GM12801 (cell line): ENCODE data around the gene NHP2.

Experiments
- TF ChIP-seq, protein P1 (sequence below): IDR thresholded peaks from one replicate; pipeline ENCODE4 v1.5.1; 2011; ENCODE audit warnings: control low read depth; ENCODE audit not compliant: insufficient read length; ENCODE audit errors: extremely low read depth

The NHP2 gene

DNA sequence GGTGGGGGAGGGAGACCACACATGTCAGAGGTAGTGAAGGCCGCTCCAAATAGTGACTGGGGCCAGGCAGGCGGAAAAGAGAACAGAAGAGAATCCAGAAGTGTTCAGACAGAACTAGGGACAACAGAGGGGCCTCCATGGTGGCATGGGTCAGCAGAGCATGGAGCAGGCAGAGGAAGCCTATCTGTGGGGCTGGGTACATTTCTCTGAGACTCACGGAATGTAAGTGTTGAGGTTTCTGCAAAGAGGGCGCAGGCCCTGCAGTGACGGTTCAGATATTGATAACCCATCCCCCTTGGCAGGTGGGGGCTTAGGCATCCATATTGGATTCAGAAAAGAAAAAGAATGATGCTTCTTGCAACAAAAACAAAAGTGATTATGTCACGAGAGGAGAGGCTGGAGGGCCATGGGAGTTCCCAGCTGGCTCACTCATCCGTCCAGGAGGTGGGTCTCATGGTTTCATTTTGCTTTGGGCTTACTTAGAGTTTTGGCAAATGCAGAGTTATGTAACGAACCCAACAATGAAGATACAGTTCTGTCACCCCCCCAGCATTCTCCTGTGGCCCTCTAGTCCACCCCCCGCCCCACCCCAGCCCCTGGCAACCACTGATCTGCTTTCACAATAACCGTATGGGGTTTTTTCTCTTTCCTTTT lies 28.3 kb downstream of the NHP2 start:
- TF ChIP-seq, protein P1, sequence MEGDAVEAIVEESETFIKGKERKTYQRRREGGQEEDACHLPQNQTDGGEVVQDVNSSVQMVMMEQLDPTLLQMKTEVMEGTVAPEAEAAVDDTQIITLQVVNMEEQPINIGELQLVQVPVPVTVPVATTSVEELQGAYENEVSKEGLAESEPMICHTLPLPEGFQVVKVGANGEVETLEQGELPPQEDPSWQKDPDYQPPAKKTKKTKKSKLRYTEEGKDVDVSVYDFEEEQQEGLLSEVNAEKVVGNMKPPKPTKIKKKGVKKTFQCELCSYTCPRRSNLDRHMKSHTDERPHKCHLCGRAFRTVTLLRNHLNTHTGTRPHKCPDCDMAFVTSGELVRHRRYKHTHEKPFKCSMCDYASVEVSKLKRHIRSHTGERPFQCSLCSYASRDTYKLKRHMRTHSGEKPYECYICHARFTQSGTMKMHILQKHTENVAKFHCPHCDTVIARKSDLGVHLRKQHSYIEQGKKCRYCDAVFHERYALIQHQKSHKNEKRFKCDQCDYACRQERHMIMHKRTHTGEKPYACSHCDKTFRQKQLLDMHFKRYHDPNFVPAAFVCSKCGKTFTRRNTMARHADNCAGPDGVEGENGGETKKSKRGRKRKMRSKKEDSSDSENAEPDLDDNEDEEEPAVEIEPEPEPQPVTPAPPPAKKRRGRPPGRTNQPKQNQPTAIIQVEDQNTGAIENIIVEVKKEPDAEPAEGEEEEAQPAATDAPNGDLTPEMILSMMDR, result no peak

DNA sequence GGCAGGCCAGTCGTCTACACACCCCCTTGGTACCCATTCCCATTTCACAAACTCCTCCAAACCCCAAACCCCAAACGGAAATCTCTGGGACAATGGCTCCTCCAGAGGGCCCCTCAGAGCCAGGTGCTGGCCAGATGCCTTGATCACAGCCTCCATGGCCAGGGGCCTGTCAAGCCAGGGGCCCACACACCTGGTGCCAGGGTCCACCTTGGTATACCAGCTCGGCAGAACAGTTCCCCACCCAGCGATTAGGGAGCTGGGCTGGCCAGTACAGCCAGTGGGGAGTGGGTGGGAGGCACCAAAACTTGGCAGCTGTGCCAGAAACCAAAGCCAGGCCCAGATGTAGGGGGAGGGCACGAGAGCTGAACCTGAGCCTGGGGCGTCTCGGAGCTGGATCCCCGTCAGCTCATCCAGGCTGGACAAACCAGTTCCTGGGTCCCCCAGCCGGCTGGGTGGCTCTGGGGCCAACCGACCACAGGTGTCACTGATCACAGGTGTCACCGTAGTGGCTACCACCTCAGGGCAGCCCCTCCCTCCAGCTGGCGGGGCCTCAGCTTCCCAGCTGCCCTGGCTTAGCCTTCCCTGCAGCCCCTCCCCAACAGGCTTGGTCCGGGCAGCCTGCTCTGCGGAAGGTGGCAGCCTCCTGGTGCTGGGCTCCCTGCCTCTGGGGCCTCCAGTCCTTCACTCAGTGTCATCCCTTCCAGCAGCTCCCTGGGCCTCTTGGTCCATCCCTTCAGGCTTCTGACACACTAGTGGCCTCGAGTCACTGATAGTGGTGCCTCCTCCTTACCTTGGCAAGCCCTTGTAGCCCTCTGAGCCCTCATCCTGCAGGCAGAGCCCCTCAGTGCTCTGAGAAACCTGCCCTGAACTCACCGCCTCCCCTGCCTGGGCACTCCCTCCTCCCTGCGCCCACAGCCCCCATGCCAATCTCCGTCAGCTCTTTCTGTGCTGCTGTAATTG lies 29.4 kb downstream of the NHP2 start:
- TF ChIP-seq, protein P1, result no peak

DNA sequence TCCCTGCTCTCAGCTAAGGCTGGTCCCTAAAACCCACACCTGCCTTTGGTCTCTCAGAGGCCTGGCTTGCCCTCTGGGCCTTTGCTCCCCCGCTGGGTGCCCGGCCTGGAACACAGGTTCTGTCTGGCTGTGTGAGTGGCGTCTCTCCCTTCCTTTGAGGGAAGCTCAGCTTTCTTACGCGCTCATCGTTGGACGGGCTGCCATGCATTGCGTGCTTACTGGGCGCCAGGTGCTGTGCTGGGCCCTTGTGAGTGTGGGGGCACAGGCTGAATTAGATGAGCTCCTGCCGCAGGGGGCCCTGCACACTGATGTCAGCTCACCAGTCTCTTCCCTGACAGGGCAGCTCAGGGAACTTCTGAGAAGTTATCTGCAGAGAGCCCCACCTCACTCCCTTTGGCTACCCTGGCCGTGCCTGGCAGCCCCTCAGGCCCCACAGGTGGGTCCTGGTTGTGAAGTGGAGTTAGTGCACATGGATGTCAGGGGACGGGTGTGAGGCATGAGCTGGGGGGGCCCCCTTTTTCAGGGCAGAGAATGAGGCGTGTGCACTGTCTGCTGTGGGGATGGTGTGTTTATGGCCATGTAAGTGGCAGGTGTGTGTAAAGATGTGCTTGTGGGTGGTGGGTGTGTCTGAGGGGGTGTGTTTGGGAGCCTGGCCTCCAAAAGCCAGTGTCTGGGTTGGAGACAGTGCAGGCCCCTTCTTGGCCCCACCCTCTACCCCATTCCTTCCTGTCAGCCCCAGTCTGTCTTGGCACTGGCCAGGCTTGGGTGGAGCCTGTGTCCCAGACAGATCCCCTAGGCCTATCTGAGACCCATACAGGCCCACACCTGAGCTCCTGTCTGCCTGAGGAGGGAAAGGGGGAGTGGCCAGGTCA lies 30.4 kb downstream of the NHP2 start:
- TF ChIP-seq, protein P1, result no peak

DNA sequence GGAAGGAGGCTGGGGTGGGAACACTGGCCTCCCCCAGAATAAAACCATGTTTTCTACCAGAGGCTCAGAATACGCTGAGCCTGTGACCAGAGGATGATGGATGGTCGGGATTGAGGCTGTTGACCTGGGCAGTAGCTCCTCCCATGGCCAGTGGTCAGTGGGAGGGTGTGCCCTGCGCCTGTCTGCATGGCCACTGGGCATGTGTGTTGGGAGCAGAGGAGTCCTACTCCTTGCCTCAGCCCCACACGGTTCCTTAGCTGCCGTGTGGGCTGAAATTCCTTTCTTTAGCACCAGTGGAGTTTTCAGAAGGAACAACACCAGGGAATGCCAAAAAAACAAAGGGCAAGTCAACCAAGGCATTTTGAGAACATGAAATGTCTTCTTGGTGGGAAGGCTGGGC lies 31.3 kb downstream of the NHP2 start:
- TF ChIP-seq, protein P1, result no peak

DNA sequence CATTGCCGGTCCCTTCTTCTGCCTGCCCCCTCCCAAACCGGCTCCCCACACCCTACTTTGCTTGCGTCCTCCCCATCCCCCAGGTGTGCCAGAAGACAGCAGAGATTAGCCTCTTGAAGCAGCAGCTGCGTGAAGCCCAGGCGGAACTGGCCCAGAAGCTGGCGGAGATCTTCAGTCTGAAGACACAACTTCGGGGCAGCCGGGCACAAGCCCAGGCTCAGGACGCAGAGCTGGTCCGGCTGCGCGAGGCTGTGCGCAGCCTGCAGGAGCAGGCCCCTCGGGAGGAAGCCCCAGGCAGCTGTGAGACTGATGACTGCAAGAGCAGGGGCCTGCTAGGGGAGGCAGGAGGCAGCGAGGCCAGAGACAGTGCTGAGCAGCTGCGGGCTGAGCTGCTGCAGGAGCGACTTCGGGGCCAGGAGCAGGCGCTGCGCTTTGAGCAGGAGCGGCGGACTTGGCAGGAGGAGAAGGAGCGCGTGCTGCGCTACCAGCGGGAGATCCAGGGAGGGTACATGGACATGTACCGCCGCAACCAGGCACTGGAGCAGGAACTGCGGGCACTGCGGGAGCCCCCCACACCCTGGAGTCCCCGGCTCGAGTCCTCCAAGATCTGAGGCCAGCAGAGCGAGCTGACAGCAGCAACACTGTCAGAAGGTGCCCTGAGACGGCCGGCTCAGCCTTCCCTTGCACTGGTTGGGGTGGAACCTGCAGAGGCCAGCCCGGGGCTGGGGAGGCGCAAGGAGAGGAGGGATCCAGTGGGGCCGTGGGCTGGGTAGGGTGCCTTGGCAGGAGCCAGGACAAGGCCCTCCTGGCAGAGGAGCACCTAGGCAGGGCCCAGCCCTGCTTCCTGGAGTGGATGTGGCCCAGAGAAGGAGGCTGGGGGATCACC lies 32.1 kb downstream of the NHP2 start:
- TF ChIP-seq, protein P1, result no peak

DNA sequence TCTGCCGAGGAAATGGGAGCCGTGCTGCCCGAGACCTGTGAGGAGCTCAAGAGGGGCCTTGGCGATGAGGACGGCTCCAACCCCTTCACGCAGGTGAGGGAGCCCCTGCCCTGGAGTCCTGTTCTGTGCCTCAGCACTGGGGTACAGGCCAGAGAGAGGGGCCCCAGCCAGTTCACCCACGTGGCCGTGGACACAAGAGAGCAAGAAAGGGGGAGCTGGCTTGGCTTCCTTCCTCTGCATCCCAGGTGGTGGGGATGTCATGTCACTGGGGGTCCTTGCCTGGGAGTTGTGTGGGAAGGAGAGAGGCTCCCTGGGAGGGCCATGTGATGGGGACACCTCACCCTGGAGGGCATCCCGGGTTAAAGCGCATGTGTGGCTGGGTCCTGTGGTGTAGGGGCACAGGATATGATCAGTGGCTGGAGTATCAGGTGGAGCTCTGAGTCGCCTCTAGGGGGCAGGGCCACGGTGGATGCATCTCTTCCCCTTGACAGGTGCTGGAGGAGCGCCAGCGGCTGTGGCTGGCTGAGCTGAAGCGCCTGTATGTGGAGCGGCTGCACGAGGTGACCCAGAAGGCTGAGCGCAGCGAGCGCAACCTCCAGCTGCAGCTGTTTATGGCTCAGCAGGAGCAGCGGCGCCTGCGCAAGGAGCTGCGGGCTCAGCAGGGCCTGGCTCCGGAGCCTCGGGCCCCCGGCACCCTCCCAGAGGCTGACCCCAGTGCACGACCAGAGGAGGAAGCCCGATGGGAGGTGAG lies 32.9 kb downstream of the NHP2 start:
- TF ChIP-seq, protein P1, result peak; percentile 62
